ENCODE results near the gene ADH1A. TPM values are rescaled to one million over a fixed set of nuclear protein-coding genes. Genes with fewer than 3 reads are reported as not detected.
"Not testable (repeated sequence)": the region's sequence is repeated elsewhere in the genome, so short reads cannot be mapped to it uniquely, and the experiment has no call there.

ADH1A gene
- polyA plus RNA-seq, 4 donors: 0.56 to 4.4 (median 0.90) TPM

DNA sequence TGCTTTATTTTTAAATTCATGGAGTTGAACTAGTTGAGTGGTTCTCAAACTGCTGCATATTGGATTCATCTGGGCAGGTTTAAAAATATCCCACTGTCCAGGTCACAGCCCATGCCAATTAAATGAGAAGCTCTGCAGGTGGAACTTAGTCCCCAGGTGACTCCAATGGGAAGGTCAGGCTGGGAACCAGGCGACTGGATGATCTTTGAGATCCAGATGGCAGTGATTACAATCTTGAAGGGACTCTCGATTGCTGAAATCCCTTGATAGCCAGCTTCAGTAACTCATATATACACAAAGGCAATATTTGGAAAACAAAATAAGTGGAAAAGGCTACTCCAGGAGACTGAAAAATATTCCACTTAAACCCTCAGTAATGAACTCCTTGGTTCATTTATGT, 8.1 kb downstream of the ADH1A start:
- DNase-seq (ENCODE audit: low read depth in 4 of 4, low spot score in 3 of 4): no peak

DNA sequence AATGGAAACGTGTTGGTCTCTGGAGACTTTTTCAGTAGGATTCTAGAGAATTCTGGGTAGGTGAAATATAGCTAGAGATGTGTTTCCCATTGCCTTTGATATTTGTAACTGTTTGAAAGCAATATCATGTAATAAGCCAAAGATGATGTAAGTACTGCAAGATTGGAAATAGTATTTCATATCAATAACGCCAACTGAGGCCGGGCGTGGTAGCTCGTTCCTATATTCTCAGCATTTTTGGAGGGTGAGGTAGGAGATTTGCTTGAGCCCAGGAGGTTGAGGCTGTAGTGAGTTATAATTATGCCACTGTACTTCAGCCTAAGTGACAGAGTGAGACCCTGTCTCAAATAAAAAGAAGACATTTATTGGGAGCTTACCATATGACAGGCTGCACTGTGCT, 9.5 kb downstream of the ADH1A start:
- DNase-seq (ENCODE audit: low read depth in 4 of 4, low spot score in 3 of 4): no peak

GRCh38 chr4:99276417-99276816, 14.4 kb downstream of the ADH1A start:
- no peak for DNase-seq (ENCODE audit: low read depth in 4 of 4, low spot score in 3 of 4)

DNA sequence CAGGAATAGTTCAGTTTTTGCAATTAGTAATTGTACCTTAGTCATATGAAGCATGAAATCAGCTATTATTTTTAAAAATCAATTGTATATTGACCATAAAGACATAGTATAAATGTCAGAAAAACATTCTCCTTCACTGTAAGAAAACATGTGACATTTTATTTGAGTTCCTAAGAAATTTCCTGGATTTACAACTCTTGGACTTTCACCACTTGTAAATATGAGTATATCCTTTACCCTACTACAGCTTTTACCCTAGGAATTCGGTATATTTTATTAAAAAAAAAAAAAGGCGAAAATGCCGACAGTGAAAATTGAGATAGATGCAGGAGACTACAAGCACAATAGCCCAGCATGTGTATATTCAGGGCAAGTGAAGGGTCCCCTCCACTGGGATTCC, 14.9 kb downstream of the ADH1A start:
- no peak for DNase-seq (ENCODE audit: low read depth in 4 of 4, low spot score in 3 of 4)

DNA sequence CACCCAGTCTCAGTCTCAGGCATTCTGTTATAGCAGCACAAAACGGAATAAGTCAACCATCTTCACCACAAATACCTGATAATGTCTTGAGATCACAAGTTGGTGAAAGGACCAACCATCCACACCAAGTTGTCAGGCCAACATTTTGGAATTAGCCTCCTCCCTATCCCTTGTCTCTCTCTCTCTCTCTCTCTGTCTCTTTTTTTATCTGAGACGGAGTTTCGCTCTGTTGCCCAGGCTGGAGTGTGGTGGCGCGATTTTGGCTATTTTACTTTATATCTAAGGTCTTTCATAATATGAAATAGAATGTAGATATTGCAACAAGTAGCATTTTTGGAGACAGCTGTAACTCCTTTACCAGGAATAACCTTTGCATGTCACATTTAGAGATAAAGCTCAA, 15.7 kb downstream of the ADH1A start:
- DNase-seq (ENCODE audit: low read depth in 4 of 4, low spot score in 3 of 4): no peak

DNA sequence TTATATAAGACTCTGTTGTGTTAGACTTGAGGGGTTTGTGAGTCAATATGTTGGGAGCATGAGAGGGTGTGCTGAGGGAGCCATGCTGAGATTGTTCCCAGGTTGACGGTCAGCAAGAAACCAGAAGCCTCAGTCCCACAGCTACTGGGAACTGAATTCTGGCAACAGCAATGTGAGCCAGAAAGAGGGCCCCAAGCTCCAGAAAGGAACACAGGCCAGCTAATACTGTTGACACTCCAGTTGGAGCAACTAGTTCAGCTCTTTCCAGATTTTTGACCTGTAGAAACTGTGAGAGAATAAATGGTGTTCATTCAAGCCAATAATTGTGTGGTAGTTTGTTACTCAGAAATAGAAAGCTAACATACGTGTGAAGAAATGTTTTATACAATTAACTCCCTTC, 17.1 kb downstream of the ADH1A start:
- DNase-seq (ENCODE audit: low read depth in 4 of 4, low spot score in 3 of 4): no peak

DNA sequence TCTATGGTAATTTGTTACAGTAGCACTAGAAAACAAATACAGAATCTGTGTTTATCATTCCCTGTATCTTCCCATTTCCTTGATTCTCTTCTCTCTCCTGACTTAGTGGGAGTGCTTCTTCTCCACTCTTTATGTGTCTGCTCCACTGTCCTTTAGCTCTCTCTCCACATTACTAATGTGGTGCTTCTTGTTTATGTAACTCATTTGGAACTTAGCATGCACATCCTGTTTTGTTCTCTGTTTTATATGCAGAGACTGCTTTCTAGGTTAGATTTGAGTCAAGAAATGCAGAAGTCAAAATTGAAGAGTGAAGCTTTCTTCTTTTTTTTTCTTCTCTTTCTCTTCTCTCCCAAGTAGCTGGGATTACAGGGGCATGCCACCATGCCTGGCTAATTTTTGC, 25.9 kb downstream of the ADH1A start:
- DNase-seq (ENCODE audit: low read depth in 4 of 4, low spot score in 3 of 4): no peak

DNA sequence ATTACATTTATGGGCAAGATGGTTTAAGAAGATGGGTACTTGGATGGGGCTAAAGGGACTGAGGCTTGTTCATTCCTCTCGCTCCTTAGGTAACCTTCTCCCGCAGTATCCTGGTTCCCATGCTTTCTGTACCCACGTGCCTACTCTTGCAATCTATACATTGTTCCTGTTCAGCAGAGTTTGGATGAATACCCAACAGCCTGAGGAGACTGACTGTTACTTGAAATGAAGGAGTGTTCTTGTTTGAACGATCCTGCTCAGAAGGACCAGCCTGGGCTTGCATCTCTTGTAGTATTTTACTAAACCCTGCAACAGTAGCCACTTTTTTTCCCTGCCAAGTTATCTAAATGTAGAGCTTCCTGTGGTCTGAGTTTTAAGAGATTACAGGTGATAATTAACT, 38.0 kb downstream of the ADH1A start:
- no peak for DNase-seq (ENCODE audit: low read depth in 4 of 4, low spot score in 3 of 4)

DNA sequence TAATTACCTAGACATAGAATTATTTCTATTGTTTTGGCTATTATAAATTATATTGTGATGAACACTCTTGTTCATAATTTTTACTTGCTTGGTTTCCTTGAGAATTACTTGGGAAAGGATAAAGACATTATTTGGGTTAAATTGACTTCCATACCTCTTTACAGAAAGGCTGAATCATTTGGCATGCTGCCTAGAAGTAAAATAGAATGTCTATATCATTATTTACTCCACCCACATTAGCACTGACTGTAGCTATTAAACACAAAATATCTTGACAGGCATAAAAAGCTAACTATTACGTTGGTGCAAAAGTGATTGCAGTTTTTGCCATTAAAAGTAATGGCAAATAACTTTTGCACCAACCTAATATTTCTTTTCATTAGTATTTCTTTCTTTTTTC, 42.1 kb downstream of the ADH1A start:
- DNase-seq (ENCODE audit: low read depth in 4 of 4, low spot score in 3 of 4): no peak

DNA sequence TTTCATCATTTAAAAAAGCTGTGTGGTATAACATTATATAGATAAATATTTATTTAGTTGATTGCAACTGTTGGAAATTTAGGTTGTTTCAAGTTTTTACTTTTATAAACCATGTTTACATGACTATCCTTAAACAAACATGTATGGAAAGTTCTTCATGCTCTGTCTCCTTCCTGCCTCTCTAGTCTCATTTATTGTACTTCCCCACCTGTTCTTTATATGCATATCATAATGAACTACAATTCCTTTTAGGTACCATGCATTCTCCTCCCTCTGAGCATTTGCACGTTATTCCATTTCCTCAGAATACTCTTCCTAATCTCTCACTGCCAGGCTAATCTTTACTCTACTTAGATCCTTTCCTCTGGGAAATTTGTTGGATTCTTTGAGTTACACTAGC, 54.8 kb downstream of the ADH1A start:
- no peak for DNase-seq (ENCODE audit: low read depth in 4 of 4, low spot score in 3 of 4)

DNA sequence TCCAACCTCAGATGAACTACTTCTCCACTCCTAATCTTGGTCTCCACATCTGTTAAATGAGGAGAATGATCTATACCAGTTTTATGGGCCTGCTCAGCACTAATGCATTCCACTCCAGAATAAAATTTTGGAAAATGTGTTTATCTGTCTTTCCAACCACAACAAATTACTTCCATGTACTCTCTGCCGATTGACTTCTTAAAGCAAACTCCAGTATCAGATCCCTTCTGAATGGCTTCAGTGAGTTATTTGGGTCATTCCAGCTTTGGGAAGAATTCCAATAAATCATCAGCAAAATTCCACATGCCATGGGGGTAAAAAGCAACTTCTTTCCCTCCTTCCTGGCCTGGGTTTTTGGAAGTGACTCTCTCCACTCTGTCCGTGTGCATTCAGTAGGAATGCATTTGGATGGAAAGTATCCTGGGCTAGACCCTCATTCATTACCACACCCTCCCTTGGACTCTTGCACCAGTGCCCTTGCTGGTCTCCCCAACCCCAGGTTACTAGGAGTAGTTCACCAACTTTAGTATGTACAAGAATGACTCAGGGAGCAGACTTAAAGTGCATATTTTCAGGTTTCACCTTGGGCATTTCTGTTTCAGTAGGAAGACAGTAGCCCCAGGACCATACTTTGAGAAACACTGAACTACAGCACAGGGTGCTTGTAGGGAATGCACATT, 56.3 kb downstream of the ADH1A start:
- no peak for DNase-seq (ENCODE audit: low read depth in 4 of 4, low spot score in 3 of 4)

GRCh38 chr4:99233397-99233796, 57.4 kb downstream of the ADH1A start:
- DNase-seq (ENCODE audit: low read depth in 4 of 4, low spot score in 3 of 4): not testable (repeated sequence)

DNA sequence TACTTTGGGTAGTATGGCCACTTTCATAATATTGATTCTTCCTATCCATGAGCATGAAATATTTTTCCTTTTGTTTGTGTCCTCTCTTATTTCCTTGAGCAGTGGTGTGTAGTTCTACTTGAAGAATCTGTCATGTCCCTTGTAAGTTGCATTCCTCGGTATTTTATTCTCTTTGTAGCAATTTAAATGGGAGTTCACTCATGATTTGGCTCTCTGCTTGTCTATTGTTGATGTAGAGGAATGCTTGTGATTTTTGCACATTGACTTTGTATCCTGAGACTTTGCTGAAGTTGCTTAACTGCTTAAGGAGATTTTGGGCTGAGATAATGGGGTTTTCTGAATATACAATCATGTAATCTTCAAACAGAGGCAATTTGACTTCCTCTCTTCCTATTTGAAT, 62.1 kb downstream of the ADH1A start:
- DNase-seq (ENCODE audit: low read depth in 4 of 4, low spot score in 3 of 4): not testable (repeated sequence)

- DNase-seq (ENCODE audit: low read depth in 4 of 4, low spot score in 3 of 4): not testable (repeated sequence)
Measured at GRCh38 chr4:99227646-99228045, 63.1 kb downstream of the ADH1A start.

Other genes starting within 250 kb of the ADH1A start
- gene ADH5, start 202.2 kb downstream of the ADH1A start, polyA plus RNA-seq (ENCODE audit: insufficient read length in 4 of 4): 100 to 1,000 TPM; 221 to 274 (median 248) TPM
- gene ADH4, start 146.7 kb downstream of the ADH1A start, polyA plus RNA-seq (ENCODE audit: insufficient read length in 4 of 4): 1 to 10 TPM in 1 of 4 donors, under 1 TPM in 3; 0.17 to 1.1 (median 0.74) TPM
- gene ADH6, start 71.7 kb downstream of the ADH1A start, polyA plus RNA-seq (ENCODE audit: insufficient read length in 4 of 4): 10 to 100 TPM in 3 of 4 donors, 1 to 10 TPM in 1; 3.5 to 33.4 (median 21.7) TPM
- 10 to 100 TPM; 12.1 to 30.0 (median 24.3) TPM for gene ADH1B, start 30.4 kb upstream of the ADH1A start, polyA plus RNA-seq (ENCODE audit: insufficient read length in 4 of 4)
- gene ADH1C, start 61.8 kb upstream of the ADH1A start, polyA plus RNA-seq (ENCODE audit: insufficient read length in 4 of 4): 100 to 1,000 TPM in 3 of 4 donors, 10 to 100 TPM in 1; 19.6 to 143 (median 133) TPM
- gene ADH7, start 144.4 kb upstream of the ADH1A start, polyA plus RNA-seq (ENCODE audit: insufficient read length in 4 of 4): not detected
- gene C4orf17, start 220.0 kb upstream of the ADH1A start, polyA plus RNA-seq (ENCODE audit: insufficient read length in 4 of 4): under 1 TPM in 2 of 4 donors, not detected in 2; 0.08 to 0.09 TPM